Karpas-422 (cell line): Measurements from ENCODE around the gene OR5D18. TPM values are rescaled to one million over a fixed set of nuclear protein-coding genes. Genes with fewer than 3 reads are reported as not detected.

Source experiments
- DNase-seq: peaks from one replicate; pipeline ENCODE4 v3.0.0-alpha.2; 2015
- H2AFZ ChIP-seq: fragments of 200-600 bp; sonication (generic); 2 replicates; pipeline ENCODE4 v1.6.1; 2014; ENCODE audit warnings: antibody characterized with exemption, low read length, mixed read lengths
- H3K27ac ChIP-seq: fragments of 200-600 bp; sonication (generic); 2 replicates; pipeline ENCODE4 v1.5.1; 2014; ENCODE audit warnings: mild to moderate bottlenecking, low read length, moderate library complexity
- H3K27me3 ChIP-seq: fragments of 200-600 bp; sonication (generic); 2 replicates; pipeline ENCODE4 v1.6.1; 2014; ENCODE audit warnings: low read length, mixed read lengths
- H3K36me3 ChIP-seq: fragments of 200-600 bp; sonication (generic); 2 replicates; pipeline ENCODE4 v1.6.1; 2014; ENCODE audit warnings: low read length, mixed read lengths; ENCODE audit not compliant: insufficient read depth
- H3K4me1 ChIP-seq: fragments of 200-600 bp; sonication (generic); 2 replicates; pipeline ENCODE4 v1.6.1; 2014; ENCODE audit warnings: mild to moderate bottlenecking, low read length, mixed read lengths
- H3K4me2 ChIP-seq: fragments of 200-600 bp; sonication (generic); 2 replicates; pipeline ENCODE4 v1.6.1; 2014; ENCODE audit warnings: low read length, low read depth, mild to moderate bottlenecking; ENCODE audit not compliant: poor library complexity, severe bottlenecking
- H3K4me3 ChIP-seq: fragments of 200-600 bp; sonication (generic); 2 replicates; pipeline ENCODE4 v1.5.1; 2014; ENCODE audit warnings: mild to moderate bottlenecking, antibody characterized with exemption, low read length, mixed read lengths
- H3K79me2 ChIP-seq: fragments of 200-600 bp; sonication (generic); 2 replicates; pipeline ENCODE4 v1.6.1; 2014; ENCODE audit warnings: mild to moderate bottlenecking, low read length, mixed read lengths
- H3K9ac ChIP-seq: fragments of 200-600 bp; sonication (generic); 2 replicates; pipeline ENCODE4 v1.6.0; 2014; ENCODE audit warnings: low read length
- H3K9me2 ChIP-seq: fragments of 200-600 bp; sonication (generic), shearing (Covaris generic); replicated peaks from 2 replicates; pipeline ENCODE4 v1.6.0; 2014; ENCODE audit warnings: mild to moderate bottlenecking, low read length, moderate library complexity; ENCODE audit not compliant: insufficient read depth
- H3K9me3 ChIP-seq: fragments of 300-700, 200-600 bp; sonication (generic); 2 replicates; pipeline ENCODE4 v1.6.1; 2014; ENCODE audit warnings: low read length, mixed read lengths
- H4K20me1 ChIP-seq: fragments of 200-600 bp; sonication (generic); 2 replicates; pipeline ENCODE4 v1.6.1; 2014; ENCODE audit warnings: mild to moderate bottlenecking, antibody characterized with exemption, low read length, low read depth; ENCODE audit not compliant: insufficient read depth
- total RNA-seq: library from RNA; depleted of rRNA; stranded (reverse); fragments of >200 nt; shearing (Covaris generic); gene quantifications from 2 replicates; pipeline ENCODE4 v1.2.3, GENCODE V29; 2014; ENCODE audit warnings: low replicate concordance; rRNA removed

The OR5D18 gene
- total RNA-seq: not detected in 2 replicates

- Histone ChIP-seq H3K9me3 (peaks cover 11% of the 10 kb centered on the region; the same call in 1 of the 2 replicates), H3K36me3 (no peaks in the 10 kb centered on the region), H3K27ac (no peak within 1 kb of the TSS), H3K9ac (no peak within 1 kb of the TSS), H3K4me2 (no peak within 1 kb of the TSS), H3K79me2 (no peaks in the 10 kb centered on the region), H3K27me3 (no peaks in the 10 kb centered on the region), H3K4me1 (no peaks in the 10 kb centered on the region), H2AFZ (no peak within 1 kb of the TSS), H4K20me1 (no peaks in the 10 kb centered on the region), H3K9me2 (no peaks in the 10 kb centered on the region), H3K4me3 (no peak within 1 kb of the TSS)
- DNase-seq: no peak
Observed at GRCh38 chr11:55819330-55819729, at the start of gene OR5D18. Gene OR5D18, plus strand, starts transcription at chr11:55819630. Its CDS starts 0 bp downstream, at chr11:55819630.

GRCh38 chr11:55773138-55773537, 46.3 kb upstream of the OR5D18 start, which contains the start of gene OR5D13:
Gene OR5D13, plus strand, starts transcription at chr11:55773438. Its CDS starts 0 bp downstream, at chr11:55773438.
- H3K4me1 ChIP-seq: no peaks in the 10 kb centered on the region
- DNase-seq: no peak

GRCh38 chr11:55791606-55792005, 27.8 kb upstream of the OR5D18 start:
- no peak for DNase-seq
- Histone ChIP-seq H3K4me3 (no peak overlapping the region), H3K27ac (no peak overlapping the region), H3K9me2 (no peaks in the 10 kb centered on the region), H3K4me2 (no peak overlapping the region), H3K36me3 (no peaks in the 10 kb centered on the region), H3K9ac (no peak overlapping the region), H2AFZ (no peak overlapping the region), H3K9me3 (peaks cover 10% of the 10 kb centered on the region), H3K27me3 (no peaks in the 10 kb centered on the region), H4K20me1 (no peaks in the 10 kb centered on the region), H3K4me1 (no peaks in the 10 kb centered on the region), H3K79me2 (no peaks in the 10 kb centered on the region)

More at GRCh38 chr11:55773138-55773537, 46.3 kb upstream of the OR5D18 start, which contains the start of gene OR5D13:
- Histone ChIP-seq H3K9me3 (peaks cover 24% of the 10 kb centered on the region), H3K9me2 (no peaks in the 10 kb centered on the region), H3K4me2 (no peak within 1 kb of the TSS), H3K4me3 (no peak within 1 kb of the TSS), H3K79me2 (no peaks in the 10 kb centered on the region), H3K36me3 (no peaks in the 10 kb centered on the region), H3K27me3 (no peaks in the 10 kb centered on the region), H4K20me1 (no peaks in the 10 kb centered on the region), H2AFZ (no peak within 1 kb of the TSS), H3K9ac (no peak within 1 kb of the TSS), H3K27ac (no peak within 1 kb of the TSS)

GRCh38 chr11:55793321-55793720, 26.1 kb upstream of the OR5D18 start:
- H3K4me2 ChIP-seq: no peak overlapping the region
- no peaks in the 10 kb centered on the region for H3K79me2 ChIP-seq
- no peaks in the 10 kb centered on the region for H4K20me1 ChIP-seq
- H3K9me2 ChIP-seq: no peaks in the 10 kb centered on the region
- H3K9me3 ChIP-seq: peaks cover 10% of the 10 kb centered on the region
- H3K9ac ChIP-seq: no peak overlapping the region
- no peaks in the 10 kb centered on the region for H3K36me3 ChIP-seq
- H2AFZ ChIP-seq: no peak overlapping the region
- H3K27me3 ChIP-seq: no peaks in the 10 kb centered on the region
- no peaks in the 10 kb centered on the region for H3K4me1 ChIP-seq
- DNase-seq: no peak
- no peak overlapping the region for H3K27ac ChIP-seq
- no peak overlapping the region for H3K4me3 ChIP-seq

- Histone ChIP-seq H4K20me1 (no peaks in the 10 kb centered on the region), H3K9me2 (no peaks in the 10 kb centered on the region), H3K4me1 (no peaks in the 10 kb centered on the region), H3K9me3 (peaks cover 15% of the 10 kb centered on the region), H3K9ac (no peak within 1 kb of the TSS), H3K27ac (no peak within 1 kb of the TSS), H3K4me2 (no peak within 1 kb of the TSS), H2AFZ (no peak within 1 kb of the TSS), H3K36me3 (no peaks in the 10 kb centered on the region), H3K4me3 (no peak within 1 kb of the TSS), H3K27me3 (no peaks in the 10 kb centered on the region), H3K79me2 (no peaks in the 10 kb centered on the region)
- no peak for DNase-seq
Observed at GRCh38 chr11:55795256-55795655, 24.2 kb upstream of the OR5D18 start, which contains the start of gene OR5D14. Gene OR5D14, plus strand, starts transcription at chr11:55795556. Its CDS starts 0 bp downstream, at chr11:55795556.

GRCh38 chr11:55806248-55806647, 13.2 kb upstream of the OR5D18 start:
- DNase-seq: no peak
- H3K4me2 ChIP-seq: no peak overlapping the region

GRCh38 chr11:55811067-55811466, 8.4 kb upstream of the OR5D18 start, which contains the start of gene OR5L1:
Gene OR5L1, plus strand, starts transcription at chr11:55811367. Its CDS starts 100 bp downstream, at chr11:55811467.
- H3K79me2 ChIP-seq: no peaks in the 10 kb centered on the region
- no peak within 1 kb of the TSS for H2AFZ ChIP-seq
- no peaks in the 10 kb centered on the region for H3K27me3 ChIP-seq
- no peak within 1 kb of the TSS for H3K27ac ChIP-seq
- no peak within 1 kb of the TSS for H3K4me3 ChIP-seq
- H3K36me3 ChIP-seq: no peaks in the 10 kb centered on the region
- H3K9ac ChIP-seq: no peak within 1 kb of the TSS
- no peaks in the 10 kb centered on the region for H3K9me2 ChIP-seq
- peaks cover 18% of the 10 kb centered on the region for H3K9me3 ChIP-seq
- no peak within 1 kb of the TSS for H3K4me2 ChIP-seq
- H4K20me1 ChIP-seq: no peaks in the 10 kb centered on the region
- DNase-seq: no peak
- H3K4me1 ChIP-seq: no peaks in the 10 kb centered on the region

More at GRCh38 chr11:55806248-55806647, 13.2 kb upstream of the OR5D18 start:
- Histone ChIP-seq H3K9me2 (no peaks in the 10 kb centered on the region), H4K20me1 (no peaks in the 10 kb centered on the region), H3K27ac (no peak overlapping the region), H3K4me3 (no peak overlapping the region), H3K79me2 (no peaks in the 10 kb centered on the region), H3K9me3 (peaks cover 23% of the 10 kb centered on the region), H3K36me3 (no peaks in the 10 kb centered on the region), H3K4me1 (no peaks in the 10 kb centered on the region), H2AFZ (no peak overlapping the region), H3K27me3 (no peaks in the 10 kb centered on the region), H3K9ac (no peak overlapping the region)

- Histone ChIP-seq H3K27me3 (no peaks in the 10 kb centered on the region), H3K4me3 (no peak within 1 kb of the TSS), H3K4me1 (no peaks in the 10 kb centered on the region), H3K79me2 (no peaks in the 10 kb centered on the region), H3K9me3 (0 out of 2 replicates have a peak, but pooled peaks cover 2% of the 10 kb centered on the region), H2AFZ (no peak within 1 kb of the TSS), H3K9me2 (no peaks in the 10 kb centered on the region), H3K27ac (no peak within 1 kb of the TSS), H3K4me2 (no peak within 1 kb of the TSS), H3K36me3 (no peaks in the 10 kb centered on the region), H4K20me1 (no peaks in the 10 kb centered on the region), H3K9ac (no peak within 1 kb of the TSS)
- no peak for DNase-seq
Observed at GRCh38 chr11:55826919-55827318, 7.5 kb downstream of the OR5D18 start, which contains the start of gene OR5L2. Gene OR5L2, plus strand, starts transcription at chr11:55827219. Its CDS starts 0 bp downstream, at chr11:55827219.
